ENCODE results near the gene TACC3. TPM values are rescaled to one million over a fixed set of nuclear protein-coding genes. Genes with fewer than 3 reads are reported as not detected.

TACC3 gene
- total RNA-seq, 1 experiment from 2014 or later: 54.0 TPM

DNA sequence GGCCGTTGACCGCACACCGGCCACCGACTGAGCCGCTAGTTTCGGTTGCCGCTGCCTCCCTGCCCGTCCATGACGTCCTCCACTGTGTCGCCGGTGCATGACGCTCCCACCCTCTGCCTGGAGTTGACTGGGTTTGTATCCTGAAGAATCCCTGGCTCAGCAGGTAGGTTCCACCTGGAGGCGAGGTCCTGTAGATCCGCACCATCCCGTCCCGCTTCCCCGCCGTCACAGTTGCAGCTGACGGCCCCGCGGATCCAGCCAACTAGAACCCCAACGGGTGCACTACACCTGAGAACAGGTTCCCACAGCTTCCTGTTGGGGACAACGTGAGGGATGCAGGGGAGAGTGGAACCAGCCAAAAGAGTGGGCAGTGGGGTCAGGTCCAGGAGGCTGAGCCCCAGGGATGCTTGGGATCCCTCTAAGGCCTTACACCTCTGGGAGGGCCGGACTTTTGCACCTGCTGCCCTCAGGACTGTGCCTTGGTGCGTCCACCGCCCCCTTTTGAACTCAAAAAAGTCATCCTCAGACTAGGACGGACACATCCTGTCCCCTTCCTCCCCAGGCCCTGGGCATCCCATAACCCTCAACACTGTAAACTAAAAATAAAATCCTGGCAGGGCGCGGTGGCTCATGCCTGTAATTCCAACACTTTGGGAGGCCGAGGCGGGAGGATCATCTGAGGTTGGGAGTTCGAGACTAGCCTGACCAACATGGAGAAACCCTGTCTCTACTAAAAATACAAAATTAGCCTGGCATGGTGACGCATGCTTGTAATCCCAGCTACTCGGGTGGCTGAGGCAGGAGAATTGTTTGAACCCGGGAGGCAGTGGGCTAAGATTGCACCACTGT, 8.1 kb upstream of the TACC3 start:
- DNase-seq: peak; percentile 89
- Histone ChIP-seq H3K36me3 (replicated peaks; ENCODE audit: control insufficient read depth, insufficient read depth, low read length) (0 out of 2 replicates have a peak, but pooled peaks cover 3% of the 10 kb centered on the region), H3K27me3 (ENCODE audit: control insufficient read depth, insufficient read depth, low read length) (no peaks in the 10 kb centered on the region), H3K4me3 (ENCODE audit: insufficient read depth, low read depth, low read length) (peak overlapping the region; percentile 83)

- Histone ChIP-seq H3K36me3 (replicated peaks; ENCODE audit: control insufficient read depth, insufficient read depth, low read length) (0 out of 2 replicates have a peak, but pooled peaks cover 3% of the 10 kb centered on the region), H3K4me3 (ENCODE audit: insufficient read depth, low read depth, low read length) (no peak overlapping the region), H3K27me3 (ENCODE audit: control insufficient read depth, insufficient read depth, low read length) (no peaks in the 10 kb centered on the region)
- DNase-seq: peak; percentile 78
Observed at GRCh38 chr4:1714303-1715001, 6.9 kb upstream of the TACC3 start.

GRCh38 chr4:1715002-1715758, 6.1 kb upstream of the TACC3 start:
- Histone ChIP-seq H3K27me3 (ENCODE audit: control insufficient read depth, insufficient read depth, low read length) (no peaks in the 10 kb centered on the region), H3K36me3 (replicated peaks; ENCODE audit: control insufficient read depth, insufficient read depth, low read length) (0 out of 2 replicates have a peak, but pooled peaks cover 3% of the 10 kb centered on the region), H3K4me3 (ENCODE audit: insufficient read depth, low read depth, low read length) (no peak overlapping the region)
- DNase-seq: peak; percentile 52

- H3K36me3 ChIP-seq (replicated peaks; ENCODE audit: control insufficient read depth, insufficient read depth, low read length): 0 out of 2 replicates have a peak, but pooled peaks cover 3% of the 10 kb centered on the region
- no peaks in the 10 kb centered on the region for H3K27me3 ChIP-seq (ENCODE audit: control insufficient read depth, insufficient read depth, low read length)
- peak; percentile 58 for DNase-seq
- H3K4me3 ChIP-seq (ENCODE audit: insufficient read depth, low read depth, low read length): no peak overlapping the region
Observed at GRCh38 chr4:1716065-1716945, 5.0 kb upstream of the TACC3 start.

- DNase-seq: peak; percentile 48
- Histone ChIP-seq H3K36me3 (replicated peaks; ENCODE audit: control insufficient read depth, insufficient read depth, low read length) (0 out of 2 replicates have a peak, but pooled peaks cover 3% of the 10 kb centered on the region), H3K27me3 (ENCODE audit: control insufficient read depth, insufficient read depth, low read length) (no peaks in the 10 kb centered on the region), H3K4me3 (ENCODE audit: insufficient read depth, low read depth, low read length) (no peak overlapping the region)
Observed at GRCh38 chr4:1717129-1718094, 3.9 kb upstream of the TACC3 start.

GRCh38 chr4:1718095-1718850, 3.0 kb upstream of the TACC3 start:
- Histone ChIP-seq H3K27me3 (ENCODE audit: control insufficient read depth, insufficient read depth, low read length) (no peaks in the 10 kb centered on the region), H3K36me3 (replicated peaks; ENCODE audit: control insufficient read depth, insufficient read depth, low read length) (peaks cover 8% of the 10 kb centered on the region), H3K4me3 (ENCODE audit: insufficient read depth, low read depth, low read length) (no peak overlapping the region)
- DNase-seq: peak; percentile 50

- peaks cover 18% of the 10 kb centered on the region for H3K36me3 ChIP-seq (replicated peaks; ENCODE audit: control insufficient read depth, insufficient read depth, low read length)
- peak; percentile 87 for DNase-seq
- H3K4me3 ChIP-seq (ENCODE audit: insufficient read depth, low read depth, low read length): peak overlapping the region; percentile 96
- no peaks in the 10 kb centered on the region for H3K27me3 ChIP-seq (ENCODE audit: control insufficient read depth, insufficient read depth, low read length)
Observed at GRCh38 chr4:1720163-1720983, 948 bp upstream of the TACC3 start.

DNA sequence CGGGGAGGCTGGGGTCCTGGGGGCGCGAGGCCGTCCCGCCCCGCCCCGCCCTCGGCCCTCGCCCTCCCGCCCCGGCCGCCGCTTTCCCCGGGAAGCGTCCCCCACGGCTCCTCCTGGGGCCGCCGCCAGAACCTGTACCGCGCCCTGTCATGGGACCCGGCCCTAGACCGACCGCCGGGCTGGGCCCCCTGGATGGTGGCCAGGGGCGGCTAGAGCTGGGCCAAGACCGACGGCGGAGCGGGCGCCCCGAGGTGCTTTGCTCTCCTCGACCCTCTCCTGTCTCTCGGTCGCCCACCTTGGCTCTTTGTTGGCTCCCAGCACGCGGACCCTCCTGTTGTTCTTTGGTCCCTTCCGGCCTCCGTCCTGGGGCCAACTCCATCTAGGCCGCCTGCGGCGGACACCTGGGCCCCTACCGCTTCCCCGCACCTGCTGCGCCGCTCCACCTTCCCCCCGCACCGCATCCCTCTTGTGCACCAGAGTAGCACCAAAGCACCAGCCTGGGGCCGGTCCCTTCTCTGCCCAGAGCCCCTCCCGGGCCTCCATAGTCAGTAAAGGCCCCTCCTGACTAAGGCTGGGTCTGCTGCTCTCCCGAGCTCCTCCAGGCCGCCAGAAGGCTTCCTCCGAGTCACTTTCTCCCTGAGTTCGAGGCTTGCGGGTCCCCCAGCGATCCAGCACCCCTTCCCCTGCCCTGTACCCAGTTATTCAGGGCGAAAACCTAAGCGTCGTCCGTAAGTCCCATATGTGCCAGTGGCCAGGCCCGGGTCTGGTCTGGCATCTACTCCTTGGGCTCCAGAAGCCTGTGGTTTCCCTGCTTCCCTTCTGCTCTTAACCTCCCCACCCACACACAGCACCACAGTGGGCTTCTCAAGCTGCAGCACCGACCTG, 587 bp downstream of the TACC3 start:
- Histone ChIP-seq H3K4me3 (ENCODE audit: insufficient read depth, low read depth, low read length) (peak overlapping the region; percentile 98), H3K27me3 (ENCODE audit: control insufficient read depth, insufficient read depth, low read length) (no peaks in the 10 kb centered on the region), H3K36me3 (replicated peaks; ENCODE audit: control insufficient read depth, insufficient read depth, low read length) (peaks cover 28% of the 10 kb centered on the region)
- DNase-seq: peak; percentile 67

DNA sequence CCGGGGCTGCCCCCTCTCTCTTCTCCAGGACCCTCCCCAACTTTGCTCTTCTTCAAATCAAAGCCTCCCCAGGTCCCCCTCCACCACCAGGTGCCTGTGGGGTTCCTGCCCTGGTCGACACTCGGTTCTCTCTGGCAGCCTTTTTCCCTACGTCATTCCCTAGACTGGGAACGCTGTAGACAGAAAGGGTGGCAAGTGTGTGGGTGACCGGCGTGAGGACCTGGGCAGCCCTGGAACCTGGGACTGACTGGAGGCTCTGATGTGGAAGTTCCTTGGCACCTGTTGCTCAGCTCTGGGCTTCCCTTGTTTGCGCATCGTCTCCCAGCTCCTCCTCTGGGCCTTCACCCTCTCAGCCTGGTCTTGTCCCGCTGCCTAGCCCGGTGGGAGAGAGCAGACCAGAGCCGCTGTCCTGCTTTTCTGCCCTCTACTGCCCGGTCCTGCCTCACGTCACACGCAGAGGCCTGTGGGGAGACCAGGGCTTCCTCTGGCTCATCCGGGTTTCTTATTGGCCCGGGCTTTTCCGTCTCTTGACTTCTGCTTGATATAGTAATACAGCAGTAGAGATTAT, 1.3 kb downstream of the TACC3 start:
- peak overlapping the region; percentile 98 for H3K4me3 ChIP-seq (ENCODE audit: insufficient read depth, low read depth, low read length)
- no peaks in the 10 kb centered on the region for H3K27me3 ChIP-seq (ENCODE audit: control insufficient read depth, insufficient read depth, low read length)
- H3K36me3 ChIP-seq (replicated peaks; ENCODE audit: control insufficient read depth, insufficient read depth, low read length): peaks cover 35% of the 10 kb centered on the region
- peak; percentile 54 for DNase-seq

GRCh38 chr4:1723131-1723801, 1.9 kb downstream of the TACC3 start:
- DNase-seq: peak; percentile 14
- Histone ChIP-seq H3K4me3 (ENCODE audit: insufficient read depth, low read depth, low read length) (no peak overlapping the region), H3K27me3 (ENCODE audit: control insufficient read depth, insufficient read depth, low read length) (no peaks in the 10 kb centered on the region), H3K36me3 (replicated peaks; ENCODE audit: control insufficient read depth, insufficient read depth, low read length) (peaks cover 39% of the 10 kb centered on the region)
